NCI-H2196 treated with DMSO at 0.1 percent for 48 hours (cell line): Measurements from ENCODE around the gene SLC26A1.
A peak's percentile ranks its signal among the peaks of the same experiment; 100 is the strongest.
"Not testable (repeated sequence)": the region's sequence is repeated elsewhere in the genome, so short reads cannot be mapped to it uniquely, and the experiment has no call there.

Experiments
- DNase-seq: peaks from one replicate; lab custom pipeline; 2025; ENCODE audit not compliant: unreplicated experiment; lab: John Stamatoyannopoulos, UW

SLC26A1 gene

DNA sequence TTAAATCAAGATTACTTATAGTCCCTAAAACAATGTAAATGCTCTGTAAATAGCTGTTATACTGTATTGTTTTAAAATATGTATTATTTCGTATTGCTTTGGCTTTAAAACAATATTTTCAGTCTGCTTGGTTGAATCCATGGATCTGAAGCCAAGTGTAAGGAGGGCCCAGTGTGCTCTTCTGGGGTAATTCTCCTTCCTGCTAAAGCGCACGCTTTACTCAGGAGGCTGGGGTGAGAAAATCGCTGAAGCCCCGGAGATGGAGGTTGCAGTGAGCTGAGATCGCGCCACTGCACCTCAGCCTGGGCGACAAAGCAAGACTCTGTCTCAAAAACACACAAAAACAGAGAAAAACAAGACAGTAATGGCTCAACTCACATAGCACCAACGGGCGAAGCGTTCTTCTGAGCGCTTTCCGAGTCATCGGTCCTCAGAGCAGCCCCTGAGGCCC, 6.8 kb downstream of the SLC26A1 start:
- DNase-seq: no peak

DNA sequence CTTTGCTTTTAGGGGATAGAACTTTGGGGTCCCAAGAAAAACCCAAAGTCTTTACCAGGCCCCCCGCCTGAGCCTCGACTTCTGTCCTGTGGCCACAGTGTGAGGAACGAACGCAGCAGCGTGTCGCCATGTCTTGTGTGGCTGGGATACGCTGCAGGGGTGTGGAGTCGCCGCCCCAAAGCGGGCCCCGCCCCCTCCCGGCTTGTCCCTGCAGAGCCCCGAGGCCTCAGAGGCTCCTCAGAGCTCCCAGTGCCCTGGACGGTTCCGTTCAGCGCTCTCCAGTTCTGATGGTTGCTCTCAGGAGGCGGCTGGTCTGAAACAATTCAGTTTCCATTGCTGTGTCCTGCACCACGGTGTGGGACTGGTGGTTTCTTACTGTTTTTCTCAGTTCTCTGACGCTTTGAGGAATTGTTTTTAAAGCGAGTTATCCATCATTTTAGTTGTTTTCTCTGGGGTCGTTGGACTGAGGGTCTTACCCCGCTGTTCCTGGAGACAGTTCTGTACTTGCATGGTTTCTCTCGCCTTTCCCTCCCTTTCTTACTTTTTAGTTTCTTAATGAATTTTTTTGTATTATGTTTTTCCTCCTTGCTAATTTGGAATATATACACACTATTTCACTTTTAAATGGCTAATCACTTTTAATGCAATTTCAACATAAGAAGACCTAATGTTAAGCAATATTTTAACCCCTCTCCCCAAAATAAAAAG, 7.9 kb downstream of the SLC26A1 start:
- DNase-seq: no peak

DNA sequence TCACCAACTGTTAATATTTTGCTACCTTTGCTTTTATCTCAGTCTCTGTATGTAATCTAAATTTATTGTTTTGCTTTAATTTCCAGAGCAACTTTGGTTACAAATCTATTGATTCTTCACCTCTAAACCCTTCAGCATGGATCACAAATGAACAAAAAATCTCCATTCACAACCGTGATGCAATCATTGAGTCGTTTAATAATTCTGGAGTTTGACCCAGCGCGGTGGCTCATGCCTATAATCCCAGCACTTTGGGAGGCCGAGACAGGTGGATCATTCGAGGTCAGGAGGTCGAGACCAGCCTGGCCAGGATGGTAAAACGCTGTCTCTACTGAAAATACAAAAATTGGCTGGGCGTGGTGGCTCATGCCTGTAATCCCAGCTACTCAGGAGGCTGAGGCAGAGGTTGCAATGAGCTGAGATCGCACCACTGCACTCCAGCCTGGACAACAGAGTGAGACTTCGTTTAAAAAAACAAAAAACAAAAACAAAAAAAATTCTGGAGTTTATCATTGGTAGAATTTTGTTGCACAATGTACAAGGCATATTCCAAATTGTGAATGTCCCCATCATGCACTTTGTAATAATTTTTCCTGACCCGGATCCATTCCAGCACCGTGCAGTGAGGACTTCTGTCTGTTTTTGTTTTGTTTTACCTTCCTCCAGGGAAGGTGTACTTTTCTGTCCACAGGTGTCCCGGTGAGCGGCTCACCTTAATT, 8.7 kb downstream of the SLC26A1 start:
- no peak for DNase-seq

DNA sequence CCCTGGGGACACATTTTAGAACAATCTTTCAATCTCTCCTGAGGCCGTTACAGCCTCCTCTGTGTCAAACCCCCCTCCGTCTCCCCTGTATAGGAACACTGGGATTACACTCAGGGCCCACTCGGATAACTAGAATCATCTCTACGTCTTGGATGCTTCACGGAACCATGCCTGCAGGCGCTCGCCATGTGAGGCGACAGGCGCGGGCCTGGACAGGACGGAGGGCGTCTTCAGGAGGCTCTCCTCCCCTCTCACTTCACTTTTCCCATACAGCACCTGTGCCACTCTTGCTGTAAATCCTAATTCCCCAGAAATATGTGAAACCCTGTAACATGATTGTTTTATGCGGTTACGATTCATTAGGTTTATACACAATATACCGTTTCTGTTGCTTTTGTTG, 10.4 kb downstream of the SLC26A1 start:
- no peak for DNase-seq

DNA sequence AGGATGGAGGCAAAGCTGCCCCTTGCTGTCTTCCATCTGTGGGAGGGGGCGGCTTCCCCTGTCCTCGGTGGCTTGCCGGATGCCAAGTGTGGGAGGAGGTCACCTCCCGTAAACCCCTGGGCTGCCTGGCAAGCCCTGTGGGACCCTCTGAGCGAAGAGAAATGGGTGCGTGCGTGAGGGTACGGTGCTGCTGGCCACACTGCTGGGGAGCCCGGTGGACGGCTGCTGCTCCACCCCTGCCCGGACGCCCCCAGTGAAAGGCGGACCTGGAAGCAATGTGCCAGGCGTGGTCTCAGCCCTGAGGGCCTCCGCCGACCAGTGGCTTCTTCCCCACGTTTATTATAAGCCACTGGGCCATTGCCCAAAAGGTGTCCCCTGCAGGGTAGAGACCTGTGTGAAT, 10.9 kb downstream of the SLC26A1 start:
- DNase-seq: no peak

DNA sequence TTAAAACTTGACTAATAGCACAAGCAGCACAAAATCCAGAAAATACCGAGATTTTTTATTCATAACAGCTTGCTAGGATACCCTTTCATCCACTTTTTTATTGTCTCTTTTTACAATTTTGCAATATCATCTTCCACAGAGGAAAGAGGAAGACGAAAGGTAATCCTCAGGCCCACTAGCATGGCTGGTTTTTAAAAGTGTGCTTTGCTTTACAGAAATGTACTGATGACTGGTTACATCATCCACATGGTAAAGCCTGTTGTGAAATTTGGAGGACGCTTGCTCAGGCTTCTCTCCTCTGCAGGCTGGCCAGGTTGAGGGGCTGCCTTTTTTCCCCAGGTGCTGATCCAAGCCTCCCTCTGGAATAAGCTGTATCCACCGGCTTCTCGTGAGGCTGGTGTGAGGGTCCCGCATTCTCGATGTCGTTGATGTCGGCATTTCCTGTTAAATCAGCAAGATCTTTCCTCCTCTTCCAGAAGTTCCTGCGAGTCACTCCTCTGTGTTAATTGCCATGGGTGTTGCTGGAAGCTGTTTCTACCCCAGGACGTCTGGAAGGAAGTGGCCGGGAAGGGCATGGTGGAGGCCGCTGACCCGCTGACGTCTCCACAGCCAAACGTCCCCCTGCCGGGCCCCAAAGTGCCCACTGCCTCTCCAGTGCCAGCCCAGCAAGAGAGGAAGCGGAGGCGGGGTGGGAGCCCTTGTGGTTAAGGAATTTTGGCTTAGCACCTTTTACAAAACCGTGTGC, 14.1 kb downstream of the SLC26A1 start:
- DNase-seq: no peak

DNA sequence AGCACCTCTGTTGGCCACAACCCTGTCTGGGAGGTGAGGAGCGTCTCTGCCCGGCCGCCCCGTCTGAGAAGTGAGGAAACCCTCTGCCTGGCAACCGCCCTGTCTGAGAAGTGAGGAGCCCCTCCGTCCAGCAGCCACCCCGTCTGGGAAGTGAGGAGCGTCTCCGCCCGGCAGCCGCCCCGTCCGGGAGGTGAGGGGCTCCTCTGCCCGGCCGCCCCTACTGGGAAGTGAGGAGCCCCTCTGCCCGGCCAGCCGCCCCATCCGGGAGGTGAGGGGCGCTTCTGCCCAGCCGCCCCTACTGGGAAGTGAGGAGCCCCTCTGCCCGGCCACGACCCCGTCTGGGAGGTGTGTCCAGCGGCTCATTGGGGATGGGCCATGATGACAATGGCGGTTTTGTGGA, 17.2 kb downstream of the SLC26A1 start:
- DNase-seq: not testable (repeated sequence)

DNA sequence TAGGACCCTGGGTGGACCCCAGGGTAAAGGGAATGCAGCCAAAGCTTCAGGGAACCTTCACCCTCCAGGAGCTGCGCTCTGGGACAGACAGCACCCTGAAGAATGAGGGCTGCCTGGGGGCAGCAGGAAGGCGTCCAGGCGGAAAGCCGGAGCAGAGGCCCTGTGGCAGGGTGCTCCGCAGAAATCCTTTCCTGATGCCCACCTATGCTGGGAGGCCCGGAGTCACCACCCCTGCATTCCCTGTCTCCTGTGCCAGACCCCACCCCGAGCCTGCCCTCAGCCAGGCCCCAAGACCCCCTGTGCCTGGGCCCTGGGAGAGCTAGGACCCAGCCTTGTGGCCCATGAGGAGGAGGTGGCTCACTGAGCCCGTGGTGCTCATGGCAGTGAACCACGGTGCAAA, 18.5 kb downstream of the SLC26A1 start:
- DNase-seq: no peak

DNA sequence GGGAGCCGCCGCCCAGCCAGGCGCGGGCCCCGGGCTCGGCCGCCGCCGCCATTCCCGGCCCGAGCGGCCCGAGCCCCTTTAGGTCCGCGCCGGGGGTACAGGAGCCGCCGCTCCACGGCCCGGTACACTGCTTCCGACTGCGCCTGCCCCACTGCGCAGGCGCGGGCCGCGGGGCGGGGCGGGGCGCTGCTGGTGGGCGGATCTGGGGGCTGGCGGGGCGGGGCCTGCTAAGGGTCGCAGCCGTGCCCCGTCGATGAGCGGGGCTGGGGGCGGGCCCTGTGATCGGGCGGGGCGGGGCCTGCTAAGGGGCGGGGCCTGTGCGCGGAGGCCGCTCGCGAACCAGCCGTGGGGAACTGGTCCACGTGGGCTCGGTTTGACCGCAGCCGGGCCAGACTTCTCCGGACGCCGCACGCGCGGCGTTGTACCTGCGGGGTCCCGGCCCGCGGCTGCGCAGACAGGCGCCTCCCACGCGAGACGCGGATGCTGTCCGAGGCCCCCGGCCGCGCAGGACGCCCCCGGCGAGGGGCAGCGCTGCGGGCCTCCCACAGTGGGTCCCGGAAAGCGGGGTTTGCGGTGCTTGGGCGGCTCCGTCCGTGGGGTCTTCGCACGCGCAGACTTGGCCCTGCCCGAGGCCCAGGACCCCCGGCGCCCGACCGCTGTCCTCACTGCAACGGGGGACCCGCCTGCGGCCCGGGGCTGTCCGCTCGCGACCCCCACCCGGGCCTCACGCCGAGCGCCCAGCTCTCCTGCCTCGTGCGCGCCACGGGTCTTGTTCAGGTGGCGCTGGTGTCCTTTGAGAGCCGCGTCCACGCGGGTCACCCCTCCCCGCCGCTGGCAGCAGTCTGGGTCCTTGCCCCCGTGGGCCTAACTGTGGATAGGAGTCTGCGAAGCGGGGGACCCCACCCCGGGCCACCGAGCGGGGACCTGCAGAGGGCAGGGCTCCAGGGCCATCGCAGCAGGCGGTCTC, 19.5 kb downstream of the SLC26A1 start, which contains the start of gene DGKQ:
Gene DGKQ (minus strand): TSS at position 139 of the 967 bp plus-strand sequence. CDS start 87 bp downstream, at position 52.
- peak; percentile 23 for DNase-seq

DNA sequence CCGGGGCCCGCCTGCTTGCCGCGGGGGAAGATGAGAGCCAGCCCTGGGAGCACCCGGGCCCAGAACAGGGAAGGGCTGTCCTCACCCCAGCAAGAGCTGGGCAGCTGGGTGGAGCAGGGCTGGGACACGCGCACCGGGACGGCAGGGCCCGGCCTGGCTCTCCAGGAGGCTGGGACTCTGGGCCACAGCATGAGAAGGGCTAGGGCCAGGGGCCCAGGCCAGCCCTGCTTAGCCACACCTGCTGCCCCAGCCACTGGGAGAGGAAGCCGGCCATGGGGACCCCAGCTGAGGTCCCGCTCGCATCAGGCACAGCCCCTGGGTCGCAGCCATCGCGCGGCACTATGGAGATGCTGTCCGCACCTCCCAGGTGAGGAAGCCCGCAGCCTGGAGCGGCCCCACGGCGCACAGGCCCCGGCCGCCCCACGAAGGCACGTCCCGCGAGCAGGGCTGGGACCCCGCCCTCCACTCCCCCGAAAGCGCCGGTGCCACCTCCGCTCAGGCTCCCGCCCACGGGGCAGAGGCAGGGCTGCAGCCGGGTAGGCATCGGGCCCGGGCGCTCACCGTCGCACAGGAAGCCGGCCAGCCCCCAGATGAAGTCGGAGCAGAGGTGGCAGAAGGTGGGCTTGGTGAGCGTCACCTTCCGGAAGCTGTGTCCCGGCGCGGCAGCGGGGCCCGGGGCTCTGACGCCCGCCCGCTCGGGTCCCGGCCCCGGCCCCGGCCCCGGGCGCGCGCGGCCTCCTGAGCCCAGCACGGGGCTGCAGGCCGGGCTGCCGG, 20.4 kb downstream of the SLC26A1 start:
- DNase-seq: no peak

DNA sequence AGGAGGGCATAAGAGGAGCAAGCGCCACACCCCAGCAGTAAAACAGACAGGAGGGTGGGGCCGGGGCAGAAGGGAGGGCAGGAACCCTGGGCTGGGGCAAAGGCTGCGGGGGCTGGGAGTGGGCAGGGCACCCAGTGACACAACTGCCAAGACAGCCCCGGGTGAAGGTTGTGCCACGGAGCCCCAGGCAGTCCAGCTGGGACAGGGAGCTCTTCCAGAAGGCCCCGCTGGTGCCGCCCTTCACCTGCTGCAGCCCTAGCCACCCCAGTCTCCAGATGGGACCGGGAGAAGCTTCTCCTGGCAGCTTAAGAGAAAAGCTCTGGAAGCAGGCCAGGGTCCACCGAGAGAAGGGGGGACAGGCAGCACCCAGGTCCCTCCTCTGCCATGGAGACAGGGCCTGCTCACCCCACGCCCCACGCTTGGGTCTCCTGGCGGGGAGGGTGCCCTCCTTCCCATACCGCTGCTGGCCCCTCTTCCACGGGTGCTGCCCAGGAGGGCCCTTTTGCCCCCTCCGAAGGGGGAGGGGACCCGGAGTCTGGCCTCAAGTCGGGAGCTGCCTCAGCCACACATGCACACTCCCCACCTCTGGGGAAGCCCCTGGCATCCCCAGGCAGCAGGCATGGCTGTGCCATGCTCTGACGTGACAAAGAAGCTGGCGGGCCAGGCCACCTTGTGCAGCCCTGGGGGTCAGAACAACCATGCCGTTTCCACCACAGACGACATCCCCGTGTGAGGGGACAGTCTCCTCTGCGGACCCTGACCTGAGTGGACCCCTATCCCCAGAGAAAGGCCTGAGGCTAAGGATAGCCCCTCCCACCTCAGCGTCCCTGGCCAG, 21.3 kb downstream of the SLC26A1 start:
- no peak for DNase-seq

DNA sequence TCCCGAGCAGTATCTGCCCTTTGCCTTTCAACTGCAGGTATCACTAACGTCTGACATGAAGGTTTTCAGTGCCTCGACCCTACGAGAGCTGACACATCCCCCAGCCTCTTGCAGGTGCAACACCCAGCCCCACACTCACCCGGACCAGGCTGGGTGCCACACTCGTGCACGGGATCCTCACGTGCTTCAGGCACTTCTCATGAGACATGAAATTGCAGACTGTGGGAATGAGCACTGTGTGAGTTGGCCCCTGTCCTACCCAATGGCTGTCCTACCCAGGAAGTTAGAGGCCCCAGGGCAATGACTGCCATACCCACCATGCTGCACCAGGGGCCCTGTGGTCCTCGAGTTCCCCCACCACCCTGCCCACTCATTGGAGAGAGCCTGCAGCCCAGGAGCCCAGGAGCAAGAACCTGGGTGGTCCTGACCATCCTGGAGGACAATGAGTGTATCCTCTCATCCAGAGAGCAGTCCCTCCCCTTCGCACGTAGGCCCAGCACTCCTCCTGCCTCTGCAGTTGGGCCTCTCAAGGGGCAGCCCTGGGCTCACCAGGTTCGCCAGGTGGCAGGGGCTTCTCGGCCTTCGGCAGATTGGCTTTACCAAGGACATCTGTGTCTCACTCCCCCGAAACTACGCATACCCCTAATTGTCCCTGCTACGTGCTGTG, 22.2 kb downstream of the SLC26A1 start:
- no peak for DNase-seq

DNA sequence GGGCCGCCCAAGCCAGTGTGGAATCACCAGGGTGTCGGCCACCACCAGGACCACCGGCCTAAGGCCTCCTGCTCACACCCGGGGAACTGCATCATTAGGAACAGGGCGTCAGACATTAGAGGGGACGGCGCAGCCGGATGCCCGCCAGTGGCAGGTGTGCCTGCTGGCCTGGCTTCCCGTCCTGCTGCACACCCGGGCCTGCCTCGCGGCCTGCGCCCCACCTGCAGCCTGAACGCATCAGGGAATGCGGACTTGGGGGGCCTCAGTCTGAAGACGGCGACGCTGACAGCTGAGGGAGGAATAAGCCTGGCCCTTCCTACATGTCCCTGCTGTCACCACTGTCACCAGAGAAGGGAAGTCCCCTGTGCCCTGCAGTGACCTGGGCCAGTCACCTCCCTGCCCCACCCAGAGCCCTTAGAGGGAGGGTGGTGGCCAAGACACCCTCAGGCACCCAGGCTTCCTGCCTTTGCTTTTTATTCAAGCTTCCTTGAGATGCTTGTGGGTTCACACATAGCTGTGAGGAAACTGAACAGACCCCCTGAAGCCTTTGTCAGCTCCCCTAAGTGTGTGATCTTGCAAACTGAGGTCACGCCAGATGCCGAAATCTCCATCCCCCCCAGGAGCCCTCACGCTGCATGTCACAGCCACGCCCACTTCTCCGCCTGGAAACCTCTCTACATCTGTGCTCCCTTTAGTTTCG, 23.0 kb downstream of the SLC26A1 start:
- no peak for DNase-seq

DNA sequence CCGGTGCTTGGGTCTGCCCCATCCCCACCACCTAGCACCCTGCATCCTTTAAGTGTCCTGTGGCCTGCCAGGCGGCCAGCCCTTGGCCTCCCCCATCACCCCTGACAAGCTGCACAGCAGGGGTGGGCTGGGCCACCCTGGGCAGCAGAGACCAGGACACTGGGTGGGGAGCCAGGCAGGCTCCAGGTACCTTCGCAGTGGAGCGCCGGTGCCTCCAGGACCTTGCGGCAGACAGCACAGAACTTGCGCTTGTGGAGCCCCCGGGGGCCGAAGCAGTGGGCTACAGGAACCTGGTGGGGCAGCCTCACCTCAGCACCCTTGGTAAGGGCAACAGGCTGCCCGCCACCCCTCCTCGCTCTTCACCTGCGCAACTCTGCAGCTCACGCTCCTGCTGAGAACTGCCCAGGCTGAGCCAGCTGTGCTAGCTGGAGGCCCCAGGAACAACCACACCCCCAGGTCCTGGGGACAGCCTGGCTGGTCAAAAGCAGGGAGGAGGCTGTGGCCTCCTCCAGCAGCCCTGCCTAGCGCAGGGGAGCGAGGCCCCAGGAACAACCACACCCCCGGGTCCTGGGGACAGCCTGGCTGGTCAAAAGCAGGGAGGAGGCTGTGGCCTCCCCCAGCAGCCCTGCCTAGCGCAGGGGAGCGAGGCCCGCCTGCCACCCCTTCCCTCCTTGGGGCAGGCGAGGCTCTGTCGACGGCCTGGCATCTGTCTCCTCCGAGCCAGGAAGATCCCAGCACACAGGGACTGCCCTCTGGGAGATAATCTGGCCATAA, 24.4 kb downstream of the SLC26A1 start:
- DNase-seq: no peak

DNA sequence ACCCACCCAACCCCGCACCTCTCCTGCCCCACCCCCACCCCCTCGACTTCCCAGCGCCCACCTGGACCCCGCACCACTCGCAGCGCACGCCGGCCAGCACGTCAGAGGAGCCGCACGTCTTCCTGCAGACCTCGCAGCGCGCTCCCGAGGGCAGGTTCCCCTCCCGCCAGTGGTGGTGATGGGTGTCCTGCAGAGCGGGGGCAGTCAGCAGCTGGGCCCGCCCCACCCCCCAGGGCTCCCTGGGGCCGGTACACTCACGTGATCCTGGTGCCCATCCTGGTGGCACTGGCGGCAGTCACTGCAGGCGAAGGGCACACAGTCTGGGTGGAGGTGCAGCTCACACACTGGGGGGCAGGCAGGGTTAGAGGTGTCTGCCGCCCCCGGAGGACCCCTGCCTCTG, 25.0 kb downstream of the SLC26A1 start:
- DNase-seq: no peak

DNA sequence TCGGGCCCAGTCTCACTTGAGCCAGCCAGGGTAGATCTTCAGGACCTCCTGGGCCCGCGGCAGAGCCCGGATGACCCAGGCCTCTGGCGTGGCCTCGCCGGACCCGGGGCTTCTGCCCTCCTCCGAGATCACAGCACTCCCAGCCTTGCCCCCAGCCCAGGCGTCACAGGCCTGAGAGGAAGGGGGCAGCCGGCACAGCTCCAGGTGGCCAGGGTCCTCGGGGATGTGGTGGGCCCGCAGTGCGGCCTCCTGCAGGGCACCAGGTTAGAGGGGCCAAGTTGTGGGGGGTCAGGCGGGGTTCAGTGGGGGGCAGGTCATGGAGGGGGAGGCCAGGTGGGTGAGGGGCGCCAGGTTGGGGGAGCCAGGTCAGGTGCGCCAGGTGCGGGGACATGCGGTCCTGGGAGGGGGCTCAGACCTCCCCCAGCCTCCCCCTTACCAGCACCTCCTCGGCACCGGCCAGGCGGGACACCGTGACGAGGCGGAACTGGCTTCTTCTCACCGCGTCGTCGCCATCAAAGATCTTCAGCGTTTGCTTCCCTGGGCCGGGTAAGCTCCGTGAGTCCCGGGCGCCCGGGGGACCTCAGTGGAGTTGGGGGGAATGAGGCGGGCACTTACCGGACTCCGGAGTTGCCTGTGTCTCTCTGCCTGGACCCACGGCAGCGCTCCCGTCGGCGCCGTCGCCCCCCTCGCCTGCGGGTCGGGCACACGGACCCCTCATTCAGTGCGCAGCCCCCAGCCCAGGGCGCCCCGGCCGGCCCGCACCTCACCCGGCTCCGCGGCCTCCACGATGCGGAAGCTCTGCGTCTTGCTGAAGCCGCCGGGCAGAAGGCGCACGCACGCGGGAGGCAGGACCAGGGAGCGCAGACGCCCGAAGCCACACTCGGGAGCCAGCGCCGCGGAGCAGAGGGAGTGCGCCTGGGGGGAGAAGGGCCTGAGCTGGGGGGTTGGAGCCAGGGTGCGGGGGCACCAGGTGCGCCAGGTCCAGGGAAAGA, 25.8 kb downstream of the SLC26A1 start:
- DNase-seq: no peak
